Activated CD8-positive, alpha-beta memory T cell treated with anti-CD3 and anti-CD28 coated beads for 36 hours (primary cell): ENCODE results near the gene UBA3. TPM values are rescaled to one million over a fixed set of nuclear protein-coding genes. Genes with fewer than 3 reads are reported as not detected.

Experiments
- CTCF ChIA-PET: fragments of 350-600 bp; sonication (Branson Sonifier 250); formaldehyde crosslinking; loops from one replicate; lab custom pipeline; 2021; ENCODE audit warnings: antibody characterized with exemption; lab: Charles Lee
- POLR2A ChIA-PET: fragments of 350-600 bp; sonication (Branson Sonifier 250); formaldehyde crosslinking; loops from one replicate; lab custom pipeline; 2021; ENCODE audit warnings: antibody characterized with exemption; lab: Charles Lee
- total RNA-seq, 2 experiments: library from RNA; stranded (reverse); gene quantifications; one replicate each; pipeline ENCODE4 v1.2.3, GENCODE V29; 2021

UBA3 gene
- total RNA-seq, 2 experiments from 2014 or later = 78.1 to 82.1 TPM

- POLR2A ChIA-PET = interaction anchor here (0.7 to 1.6 kb wide), 6 partner anchors 9 to 33 kb away, joined by 5 to 9 read pairs (median 6); partner anchors contain the start of gene TMF1
- CTCF ChIA-PET = interaction anchor here (1.0 kb wide), 1 partner anchor 33 kb away, joined by 4 read pairs; the partner anchor contains the start of gene TMF1
Observed at GRCh38 chr3:69085168-69085832, 5.1 kb upstream of the UBA3 start.

- POLR2A ChIA-PET = interaction anchor here (0.6 to 1.5 kb wide), 7 partner anchors 10 to 115 kb away, joined by 3 to 9 read pairs (median 5); partner anchors contain the start of gene EOGT
- CTCF ChIA-PET = interaction anchor here (1.0 to 1.2 kb wide), 2 partner anchors 21 to 34 kb away, joined by 3 to 6 read pairs; no protein-coding TSS in a partner anchor
Observed at GRCh38 chr3:69084326-69085167, 4.4 kb upstream of the UBA3 start, which contains the start of gene ARL6IP5. ARL6IP5 (plus strand) TSS chr3:69084937; CDS start chr3:69085048, 111 bp downstream.

- POLR2A ChIA-PET = interaction anchor here (0.6 to 1.4 kb wide), 7 partner anchors 9 to 1899 kb away, joined by 3 to 8 read pairs (median 5); partner anchors contain the start of gene EOGT
- CTCF ChIA-PET = interaction anchor here (1.5 kb wide), 1 partner anchor 70 kb away, joined by 4 read pairs; no protein-coding TSS in a partner anchor
Observed at GRCh38 chr3:69082805-69083204, 2.6 kb upstream of the UBA3 start.

- CTCF ChIA-PET = interaction anchor here (1.5 kb wide), 1 partner anchor 70 kb away, joined by 4 read pairs; no protein-coding TSS in a partner anchor
Observed at GRCh38 chr3:69082361-69082760, 2.2 kb upstream of the UBA3 start.

GRCh38 chr3:69081583-69082262, 1.6 kb upstream of the UBA3 start:
- ChIA-PET CTCF (interaction anchor here (0.6 to 1.5 kb wide), 2 partner anchors 68 to 69 kb away, joined by 4 read pairs; partner anchors contain the start of gene EOGT), POLR2A (interaction anchor here (0.9 to 1.4 kb wide), 5 partner anchors 10 to 118 kb away, joined by 3 to 6 read pairs (median 5); no protein-coding TSS in a partner anchor)

More at GRCh38 chr3:69082361-69082760, 2.2 kb upstream of the UBA3 start:
- POLR2A ChIA-PET = interaction anchor here (0.6 to 1.4 kb wide), 6 partner anchors 10 to 1899 kb away, joined by 3 to 8 read pairs (median 6); partner anchors contain the start of gene EOGT

- CTCF ChIA-PET = interaction anchor here (1.2 kb wide), 1 partner anchor 47 kb away, joined by 3 read pairs; no protein-coding TSS in a partner anchor
- POLR2A ChIA-PET = interaction anchor here (0.6 to 1.0 kb wide), 3 partner anchors 11 to 66 kb away, joined by 3 to 8 read pairs (median 3); partner anchors contain the start of gene EOGT
Observed at GRCh38 chr3:69079269-69080159, 651 bp downstream of the UBA3 start.

- POLR2A ChIA-PET = no interaction called here
- CTCF ChIA-PET = no interaction called here
Observed at GRCh38 chr3:69072928-69073327, 7.2 kb downstream of the UBA3 start.

- ChIA-PET CTCF (no interaction called here), POLR2A (no interaction called here)
Observed at GRCh38 chr3:69066121-69066520, 14.0 kb downstream of the UBA3 start.

- POLR2A ChIA-PET = interaction anchor here (0.6 to 0.8 kb wide), 3 partner anchors 19 to 134 kb away, joined by 3 to 4 read pairs (median 3); partner anchors contain the start of gene ARL6IP5
- CTCF ChIA-PET = interaction anchor here (0.6 kb wide), 1 partner anchor 1750 kb away, joined by 4 read pairs; no protein-coding TSS in a partner anchor
Observed at GRCh38 chr3:69065318-69065964, 14.7 kb downstream of the UBA3 start.

- POLR2A ChIA-PET = interaction anchor here (0.7 to 0.9 kb wide), 3 partner anchors 16 to 30 kb away, joined by 3 to 6 read pairs (median 4); no protein-coding TSS in a partner anchor
- CTCF ChIA-PET = interaction anchor here (0.7 to 1.2 kb wide), 2 partner anchors 11 to 20 kb away, joined by 3 read pairs; partner anchors contain the start of gene TMF1
Observed at GRCh38 chr3:69063636-69064035, 16.5 kb downstream of the UBA3 start.

- CTCF ChIA-PET = no interaction called here
- POLR2A ChIA-PET = interaction anchor here (1.2 kb wide), 1 partner anchor 22 kb away, joined by 4 read pairs; no protein-coding TSS in a partner anchor
Observed at GRCh38 chr3:69059688-69060087, 20.5 kb downstream of the UBA3 start.

GRCh38 chr3:69058947-69059224, 21.3 kb downstream of the UBA3 start:
- POLR2A ChIA-PET = interaction anchor here (1.2 kb wide), 2 partner anchors 23 to 35 kb away, joined by 3 to 4 read pairs; no protein-coding TSS in a partner anchor
- CTCF ChIA-PET = interaction anchor here (1.2 to 1.3 kb wide), 2 partner anchors 9 to 120 kb away, joined by 3 read pairs; no protein-coding TSS in a partner anchor

GRCh38 chr3:69058180-69058946, 21.8 kb downstream of the UBA3 start:
- CTCF ChIA-PET = interaction anchor here (0.6 to 1.3 kb wide), 3 partner anchors 9 to 238 kb away, joined by 3 read pairs; no protein-coding TSS in a partner anchor
- POLR2A ChIA-PET = interaction anchor here (0.5 to 1.5 kb wide), 3 partner anchors 26 to 47 kb away, joined by 3 to 9 read pairs (median 3); partner anchors contain the start of gene ARL6IP5

- ChIA-PET CTCF (interaction anchor here (1.0 to 1.2 kb wide), 2 partner anchors 12 to 33 kb away, joined by 3 to 4 read pairs; no protein-coding TSS in a partner anchor), POLR2A (interaction anchor here (0.6 to 1.8 kb wide), 5 partner anchors 25 to 39 kb away, joined by 3 to 8 read pairs (median 3); partner anchors contain the start of gene EOGT)
Observed at GRCh38 chr3:69052472-69052898, 27.7 kb downstream of the UBA3 start.
